B cell (primary cell): ENCODE data around the gene GNS. TPM values are rescaled to one million over a fixed set of nuclear protein-coding genes. Genes with fewer than 3 reads are reported as not detected.

Source experiments
- ATAC-seq: fragments of 200-7000 bp; cut with Tn5 transposase; one replicate; pipeline ENCODE4 v1.10.0; 2021; ENCODE audit warnings: low read depth, mild to moderate bottlenecking, moderate number of reproducible peaks, moderate library complexity
- CTCF ChIA-PET: fragments of 350-600 bp; sonication (Branson Sonifier 250); formaldehyde crosslinking; loops from one replicate; lab custom pipeline; 2021; ENCODE audit warnings: antibody characterized with exemption, inconsistent platforms; lab: Charles Lee
- POLR2A ChIA-PET: fragments of 350-600 bp; sonication (Branson Sonifier 250); formaldehyde crosslinking; loops from one replicate; lab custom pipeline; 2021; ENCODE audit warnings: antibody characterized with exemption; lab: Charles Lee
- DNase-seq: peaks from one replicate; pipeline ENCODE4 v3.0.0; 2013
- H2AFZ ChIP-seq: 2 replicates; pipeline ENCODE4 v1.6.1; 2012; ENCODE audit warnings: mild to moderate bottlenecking, low read depth, low read length; ENCODE audit not compliant: insufficient read depth, poor library complexity, severe bottlenecking
- H3K27ac ChIP-seq, 2 donors: 1 replicate in 1 of 2; 2 replicates in 1 of 2; pipeline ENCODE4 v1.5.1; 2012 to 2013; ENCODE audit warnings: low read length in 2 of 2, mild to moderate bottlenecking in 2 of 2, moderate library complexity in 1 of 2
- H3K27me3 ChIP-seq, 4 experiments: fragments of 200-600 bp in 1 of 4; sonication (generic) in 1 of 4; replicated peaks in 1 of 4; 1 replicate in 2 of 4; 2 replicates in 2 of 4; pipeline versions ENCODE4 v1.6.1 to v1.7.0; 2013 to 2016; ENCODE audit warnings: low read length in 3 of 4, mild to moderate bottlenecking in 2 of 4, mixed read lengths in 1 of 4, moderate library complexity in 1 of 4; ENCODE audit not compliant: insufficient read depth in 4 of 4, control insufficient read depth in 3 of 4; ENCODE audit errors: control extremely low read depth in 1 of 4
- H3K36me3 ChIP-seq, 2 experiments: replicated peaks in 1 of 2; 1 replicate in 1 of 2; 2 replicates in 1 of 2; pipeline versions ENCODE4 v1.6.1 to v1.7.1; 2013; ENCODE audit warnings: low read length in 1 of 2; ENCODE audit not compliant: insufficient read depth in 2 of 2, control insufficient read depth in 1 of 2; ENCODE audit errors: control extremely low read depth in 1 of 2, extremely low read depth in 1 of 2
- H3K4me1 ChIP-seq, 2 donors: fragments of 200-600 bp in 1 of 2; sonication (generic) in 1 of 2; 1 replicate in 1 of 2; 2 replicates in 1 of 2; pipeline versions ENCODE4 v1.5.1 to v1.6.1; 2013 to 2017; ENCODE audit warnings: low read length in 2 of 2; ENCODE audit not compliant: control insufficient read depth in 2 of 2, insufficient read depth in 2 of 2
- H3K4me2 ChIP-seq: replicated peaks from 2 replicates; pipeline ENCODE3; 2012; ENCODE audit warnings: mild to moderate bottlenecking, low read depth, low read length; ENCODE audit not compliant: poor library complexity, severe bottlenecking
- H3K4me3 ChIP-seq, 5 experiments: fragments of 200-600 bp in 1 of 5; sonication (generic) in 1 of 5; 1 replicate in 3 of 5; 2 replicates in 2 of 5; pipeline versions ENCODE4 v1.5.1 to v1.7.0; 2011 to 2016; ENCODE audit warnings: low read length in 4 of 5, mild to moderate bottlenecking in 4 of 5, low read depth in 2 of 5, control low read depth in 1 of 5, moderate library complexity in 1 of 5; ENCODE audit not compliant: insufficient read depth in 1 of 5; ENCODE audit errors: control extremely low read depth in 1 of 5, extremely low read depth in 1 of 5
- H3K79me2 ChIP-seq: fragments of 200-600 bp; sonication (generic); one replicate; pipeline ENCODE4 v1.6.0; 2016; ENCODE audit warnings: low read length; ENCODE audit not compliant: control insufficient read depth, insufficient read depth
- H3K9ac ChIP-seq: fragments of 200-600 bp; sonication (generic); 2 replicates; pipeline ENCODE4 v1.6.1; 2017; ENCODE audit warnings: mild to moderate bottlenecking, low read length, moderate library complexity
- H3K9me3 ChIP-seq, 3 donors: one replicate each; pipeline versions ENCODE4 v1.6.1 to v1.7.1; 2013; ENCODE audit warnings: low read length in 2 of 3; ENCODE audit not compliant: control insufficient read depth in 2 of 3, insufficient read depth in 1 of 3; ENCODE audit errors: control extremely low read depth in 1 of 3
- H4K20me1 ChIP-seq: 2 replicates; pipeline ENCODE4 v1.6.0; 2012; ENCODE audit warnings: mild to moderate bottlenecking, low read length; ENCODE audit not compliant: insufficient read depth, control insufficient read depth, poor library complexity, severe bottlenecking
- H3K27ac Mint-ChIP-seq: one replicate; pipeline ENCODE4 v1.8.0; 2021; ENCODE audit warnings: mixed read lengths
- H3K27me3 Mint-ChIP-seq: one replicate; pipeline ENCODE4 v1.8.0; 2021; ENCODE audit warnings: mixed read lengths
- H3K4me1 Mint-ChIP-seq: one replicate; pipeline ENCODE4 v1.8.0; 2021; ENCODE audit warnings: mixed read lengths
- H3K4me3 Mint-ChIP-seq: one replicate; pipeline ENCODE4 v1.8.0; 2021; ENCODE audit warnings: mixed read lengths
- H3K9me3 Mint-ChIP-seq: one replicate; pipeline ENCODE4 v1.8.0; 2022; ENCODE audit warnings: mixed read lengths; ENCODE audit not compliant: insufficient read depth
- EZH2 ChIP-seq: IDR thresholded peaks from 2 replicates; pipeline ENCODE4 v1.6.1; 2012; ENCODE audit warnings: borderline replicate concordance, low read depth, mild to moderate bottlenecking, moderate library complexity, low read length; ENCODE audit not compliant: insufficient read depth, poor library complexity, severe bottlenecking
- WGBS: methylation state at CpG from one replicate; pipeline ENCODE4 v1.1.5; 2013; ENCODE audit warnings: missing lambda C conversion rate; ENCODE audit not compliant: insufficient coverage; 5-methylcytosine and 5-hydroxymethylcytosine counted together
- intact Hi-C: fragments of 100-400 bp; cut with micrococcal nuclease; formaldehyde crosslinking; loops from one replicate; pipeline ENCODE4 v1.10.0; 2022
- polyA plus RNA-seq: library from polyadenylated mRNA; depleted of rRNA; stranded (reverse); fragments of >200 nt; gene quantifications from 2 replicates; pipeline ENCODE4 v1.2.3, GENCODE V29; 2012
- total RNA-seq, 2 donors: library from RNA; stranded (reverse); fragments of 120-200 nt in 1 of 2; gene quantifications; 1 replicate in 1 of 2; 2 replicates in 1 of 2; pipeline versions ENCODE4 v1.2.3 to v1.2.4, GENCODE V29; 2013 to 2022
- TF ChIP-seq, protein P1 (sequence below): fragments of 200-600 bp; IDR thresholded peaks from one replicate; pipeline ENCODE4 v1.8.0; 2022; ENCODE audit warnings: antibody characterized with exemption, mild to moderate bottlenecking

The GNS gene
- total and polyA plus RNA-seq, 2 donors (not counting 1 experiment from before 2014, with no cell fraction given): 7.0 to 26.7 TPM

DNA sequence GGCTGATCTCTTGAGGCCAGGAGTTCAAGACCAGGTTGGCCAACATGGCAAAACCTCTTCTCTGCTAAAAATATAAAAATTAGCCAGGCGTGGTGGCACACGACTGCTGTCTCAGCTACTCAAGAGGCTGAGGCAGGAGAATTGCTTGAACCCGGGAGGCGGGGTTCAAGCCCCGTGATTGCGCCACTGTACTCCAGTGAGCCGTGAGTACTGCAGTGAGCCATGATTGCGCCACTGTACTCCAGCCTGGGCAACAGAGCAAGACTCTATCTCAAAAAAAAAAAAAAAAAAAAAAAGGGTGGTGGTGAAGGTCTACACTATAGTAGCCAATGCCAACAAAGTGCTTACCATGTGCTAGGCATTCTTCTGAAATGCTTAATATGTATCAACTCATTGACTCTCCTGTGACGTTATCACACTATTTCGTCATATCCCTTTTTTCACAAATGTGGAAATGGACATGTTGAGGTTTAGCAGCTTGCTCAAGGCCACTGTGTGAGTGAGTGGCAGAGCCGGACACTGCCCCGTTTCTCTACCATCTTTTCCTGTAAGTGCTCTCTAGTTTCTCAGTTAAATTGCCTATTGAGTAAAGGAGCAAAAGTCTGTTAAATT, 59.6 kb downstream of the GNS start:
- Histone ChIP-seq H2AFZ (no peak overlapping the region), H3K4me1 (peaks cover 7 to 13% of the 10 kb centered on the region in 2 donors), H3K9me3 (no peaks in the 10 kb centered on the region), H3K9ac (no peak overlapping the region), H3K27me3 (no peaks in the 10 kb centered on the region), H3K27ac (no peak overlapping the region), H4K20me1 (no peaks in the 10 kb centered on the region), H3K79me2 (no peaks in the 10 kb centered on the region), H3K36me3 (peaks cover 1 to 41% of the 10 kb centered on the region in 2 experiments), H3K4me3 (no peak overlapping the region), H3K4me2 (no peak overlapping the region)
- H3K4me1 Mint-ChIP-seq: peaks cover 29% of the 10 kb centered on the region
- DNase-seq (no peak), ATAC-seq (no peak)
- ChIA-PET POLR2A (interaction anchor here (0.7 kb wide), 1 partner anchor 78 kb away, joined by 3 read pairs; no protein-coding TSS in a partner anchor), CTCF (interaction anchor here (1.5 to 18.0 kb wide), 4 partner anchors 19 to 150 kb away, joined by 5 to 352 read pairs (median 6); no protein-coding TSS in a partner anchor)
- H3K4me3 Mint-ChIP-seq: no peak overlapping the region
- 89% methylated on average over 8 of the region's 12 CpGs for WGBS
- no peaks in the 10 kb centered on the region for H3K9me3 Mint-ChIP-seq
- no peaks in the 10 kb centered on the region for H3K27me3 Mint-ChIP-seq
- intact Hi-C loops: no loop called here
- TF ChIP-seq, protein P1, sequence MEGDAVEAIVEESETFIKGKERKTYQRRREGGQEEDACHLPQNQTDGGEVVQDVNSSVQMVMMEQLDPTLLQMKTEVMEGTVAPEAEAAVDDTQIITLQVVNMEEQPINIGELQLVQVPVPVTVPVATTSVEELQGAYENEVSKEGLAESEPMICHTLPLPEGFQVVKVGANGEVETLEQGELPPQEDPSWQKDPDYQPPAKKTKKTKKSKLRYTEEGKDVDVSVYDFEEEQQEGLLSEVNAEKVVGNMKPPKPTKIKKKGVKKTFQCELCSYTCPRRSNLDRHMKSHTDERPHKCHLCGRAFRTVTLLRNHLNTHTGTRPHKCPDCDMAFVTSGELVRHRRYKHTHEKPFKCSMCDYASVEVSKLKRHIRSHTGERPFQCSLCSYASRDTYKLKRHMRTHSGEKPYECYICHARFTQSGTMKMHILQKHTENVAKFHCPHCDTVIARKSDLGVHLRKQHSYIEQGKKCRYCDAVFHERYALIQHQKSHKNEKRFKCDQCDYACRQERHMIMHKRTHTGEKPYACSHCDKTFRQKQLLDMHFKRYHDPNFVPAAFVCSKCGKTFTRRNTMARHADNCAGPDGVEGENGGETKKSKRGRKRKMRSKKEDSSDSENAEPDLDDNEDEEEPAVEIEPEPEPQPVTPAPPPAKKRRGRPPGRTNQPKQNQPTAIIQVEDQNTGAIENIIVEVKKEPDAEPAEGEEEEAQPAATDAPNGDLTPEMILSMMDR: no peak
- no peak for TF ChIP-seq EZH2
- H3K27ac Mint-ChIP-seq: no peak overlapping the region

DNA sequence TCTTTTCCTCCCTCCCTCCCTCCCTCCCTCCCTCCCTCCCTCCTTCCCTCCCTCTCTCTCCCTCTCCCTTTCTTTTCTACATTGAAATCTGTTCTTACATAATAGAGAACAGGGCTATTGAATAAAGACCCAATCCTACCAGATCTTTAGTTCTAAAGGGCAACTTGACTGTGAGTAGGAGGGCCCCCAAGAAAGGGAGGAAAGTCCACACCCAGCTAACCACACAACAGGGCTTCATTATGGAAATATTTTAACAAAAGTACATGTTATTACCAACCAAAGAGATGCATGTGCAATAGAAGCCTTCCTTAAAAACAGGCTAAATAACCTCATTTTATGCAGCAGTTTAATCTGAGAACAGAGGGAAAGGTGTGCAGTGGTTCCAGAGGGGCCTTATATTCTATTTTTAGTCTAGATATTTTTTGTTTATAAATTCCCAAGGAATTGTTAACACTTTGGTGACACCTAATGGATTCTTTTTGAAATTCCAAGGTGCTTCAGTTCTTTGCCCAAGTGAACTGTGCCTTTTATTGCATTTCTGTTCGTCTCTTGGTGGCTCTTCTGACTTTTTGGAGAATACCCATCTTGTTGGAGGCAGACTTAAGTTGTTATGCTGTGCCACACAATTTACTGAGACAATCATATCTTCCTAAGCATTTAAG, 63.0 kb downstream of the GNS start:
- ATAC-seq (no peak), DNase-seq (no peak)
- peak overlapping the region in 1 of 2 donors; percentile 46 for H3K27ac ChIP-seq
- peaks cover 8% of the 10 kb centered on the region for H4K20me1 ChIP-seq
- intact Hi-C loops: no loop called here
- no peaks in the 10 kb centered on the region for H3K27me3 Mint-ChIP-seq
- no peak overlapping the region for H3K4me3 Mint-ChIP-seq
- TF ChIP-seq, protein P1: no peak
- no peak for TF ChIP-seq EZH2
- H3K9me3 Mint-ChIP-seq: no peaks in the 10 kb centered on the region
- H3K9me3 ChIP-seq: no peaks in the 10 kb centered on the region
- H3K79me2 ChIP-seq: peaks cover 16% of the 10 kb centered on the region
- no peak overlapping the region for H3K4me3 ChIP-seq
- no peak overlapping the region for H3K4me2 ChIP-seq
- no CpG with 5 or more reads among the region's 1 CpG for WGBS
- no peak overlapping the region for H3K9ac ChIP-seq
- H3K4me1 ChIP-seq: peaks cover 6 to 13% of the 10 kb centered on the region in 2 donors
- no peak overlapping the region for H2AFZ ChIP-seq
- no peak overlapping the region for H3K27ac Mint-ChIP-seq
- ChIA-PET POLR2A (no interaction called here), CTCF (interaction anchor here (0.6 to 18.0 kb wide), 19 partner anchors 13 to 268 kb away, joined by 3 to 352 read pairs (median 8); partner anchors contain the start of gene RASSF3)
- peaks cover 6 to 74% of the 10 kb centered on the region in 2 experiments for H3K36me3 ChIP-seq
- peaks cover 28% of the 10 kb centered on the region for H3K4me1 Mint-ChIP-seq
- H3K27me3 ChIP-seq: no peaks in the 10 kb centered on the region
